K562 (cell line): ENCODE data around the gene ERRFI1. TPM values are rescaled to one million over a fixed set of nuclear protein-coding genes. Genes with fewer than 3 reads are reported as not detected.

Experiments
- ATAC-seq: fragments of 200-7000 bp; cut with Tn5 transposase; 3 replicates; pipeline ENCODE4 v1.9.1; 2020; ENCODE audit warnings: moderate library complexity
- BruUV-seq: library from RNA; stranded (reverse); fragments of 400-500 nt; replicated peaks from 2 replicates; lab custom pipeline; 2021; lab: Mats Ljungman, UMichigan
- CTCF ChIA-PET: fragments of 300-600 bp; formaldehyde crosslinking; extraction: SDS; loops from one replicate; lab custom pipeline; 2021; ENCODE audit warnings: low intra/inter-chr PET ratio; lab: Yijun Ruan, JAX
- POLR2A ChIA-PET: fragments of 300-600, 350-650 bp; sonication (Branson Sonifier 250); formaldehyde crosslinking; extraction: SDS; loops from one replicate; lab custom pipeline; 2021; ENCODE audit warnings: antibody characterized with exemption, inconsistent platforms; lab: Yijun Ruan, JAX
- DNase-seq, 4 experiments: peaks; one replicate each; pipeline versions ENCODE4 v3.0.0 to v3.0.0-alpha.2; 2011 to 2018; ENCODE audit warnings: low spot score in 3 of 4, mixed read lengths in 3 of 4; ENCODE audit errors: extremely low read depth in 1 of 4
- FAIRE-seq: peaks from 2 replicates; lab custom pipeline; 2011; peaks lifted over from hg19 to GRCh38; lab: Jason Lieb, UNC
- H2AFZ ChIP-seq: 2 replicates; pipeline ENCODE4 v1.6.0; 2011; ENCODE audit warnings: low read depth, low read length, control low read depth, inconsistent platforms
- H3K27ac ChIP-seq: fragments of 200-600 bp; 3 replicates; pipeline ENCODE4 v1.8.0; 2011; ENCODE audit warnings: low read depth, mild to moderate bottlenecking, control low read depth, inconsistent platforms, low read length, moderate library complexity, mixed read lengths; ENCODE audit errors: extremely low read depth
- H3K27me3 ChIP-seq, 2 experiments: fragments of 300-600 bp in 1 of 2; 2 replicates in 1 of 2; 3 replicates in 1 of 2; pipeline versions ENCODE4 v1.6.0 to v1.8.0; 2011; ENCODE audit warnings: inconsistent platforms in 2 of 2, low read length in 2 of 2, mild to moderate bottlenecking in 1 of 2, mixed read lengths in 1 of 2, moderate library complexity in 1 of 2; ENCODE audit not compliant: control insufficient read depth in 2 of 2, insufficient read depth in 2 of 2
- H3K36me3 ChIP-seq: fragments of 300-600 bp; 3 replicates; pipeline ENCODE4 v1.8.0; 2011; ENCODE audit warnings: mild to moderate bottlenecking, low read length, inconsistent platforms; ENCODE audit not compliant: control insufficient read depth, insufficient read depth
- H3K4me1 ChIP-seq, 2 experiments: fragments of 200-600 bp in 1 of 2; replicated peaks in 1 of 2; 2 replicates in 1 of 2; 3 replicates in 1 of 2; pipeline versions ENCODE4 v1.5.1 to v1.8.0; 2011; ENCODE audit warnings: inconsistent platforms in 2 of 2, low read length in 2 of 2, mild to moderate bottlenecking in 1 of 2, mixed read lengths in 1 of 2, moderate library complexity in 1 of 2; ENCODE audit not compliant: control insufficient read depth in 2 of 2, insufficient read depth in 2 of 2
- H3K4me2 ChIP-seq: 2 replicates; pipeline ENCODE4 v1.6.1; 2011; ENCODE audit warnings: low read length, control low read depth, inconsistent platforms, mixed read lengths; ENCODE audit not compliant: insufficient read depth
- H3K4me3 ChIP-seq: fragments of 200-600 bp; sonication (generic), shearing (Covaris generic); 2 replicates; pipeline ENCODE4 v1.5.1; 2016; ENCODE audit warnings: control low read depth, inconsistent platforms
- H3K79me2 ChIP-seq: fragments of 200-600 bp; 3 replicates; pipeline ENCODE4 v1.8.0; 2011; ENCODE audit warnings: low read length, inconsistent platforms; ENCODE audit not compliant: control insufficient read depth, insufficient read depth
- H3K9ac ChIP-seq, 2 experiments: 2 replicates each; pipeline versions ENCODE4 v1.6.0 to v1.6.1; 2011; ENCODE audit warnings: low read depth in 2 of 2, low read length in 2 of 2, control low read depth in 1 of 2, inconsistent platforms in 1 of 2, mild to moderate bottlenecking in 1 of 2, mixed read lengths in 1 of 2; ENCODE audit not compliant: insufficient read depth in 1 of 2
- H3K9me1 ChIP-seq: one replicate; pipeline ENCODE4 v1.6.0; 2011; ENCODE audit warnings: inconsistent platforms, mild to moderate bottlenecking, low read length, moderate library complexity; ENCODE audit not compliant: control insufficient read depth, insufficient read depth
- H3K9me3 ChIP-seq: replicated peaks from 2 replicates; pipeline ENCODE4 v1.5.1; 2011; ENCODE audit warnings: low read depth, low read length, inconsistent platforms; ENCODE audit not compliant: control insufficient read depth, insufficient read depth
- H4K20me1 ChIP-seq: replicated peaks from 2 replicates; pipeline ENCODE4 v1.6.1; 2011; ENCODE audit warnings: low read length, inconsistent platforms, mixed read lengths; ENCODE audit not compliant: control insufficient read depth, insufficient read depth
- CEBPG ChIP-seq, 3 experiments: fragments of 200-800 bp in 1 of 3; sonication (Bioruptor generic) in 1 of 3; sonication (generic) in 1 of 3; formaldehyde crosslinking in 1 of 3; IDR thresholded peaks in 2 of 3; conservative IDR thresholded peaks in 1 of 3; 2 replicates each; pipeline versions ENCODE4 v1.6.1 to v1.8.0; 2016 to 2022; ENCODE audit warnings: missing compliant biosample characterization in 2 of 3, missing genetic modification characterization in 2 of 3, mild to moderate bottlenecking in 1 of 3, missing genetic modification reagents in 1 of 3
- MIER1 ChIP-seq: fragments of 450-650 bp; IDR thresholded peaks from 2 replicates; pipeline ENCODE4 v1.6.1; 2016; ENCODE audit warnings: antibody characterized with exemption, mild to moderate bottlenecking, low read depth
- MITF ChIP-seq: IDR thresholded peaks from 2 replicates; pipeline ENCODE4 v1.6.1; 2014; ENCODE audit warnings: antibody characterized with exemption
- WHSC1 ChIP-seq: IDR thresholded peaks from one replicate; pipeline ENCODE4 v1.6.1; 2012; ENCODE audit warnings: low read length, control low read depth, inconsistent platforms
- ZNF197 ChIP-seq: fragments of 200-800 bp; sonication (Bioruptor generic); IDR thresholded peaks from 2 replicates; pipeline ENCODE4 v1.6.1; 2016; ENCODE audit warnings: low read depth, missing genetic modification characterization, missing compliant biosample characterization
- WGBS: fragments of 100-300 bp; shearing (Covaris generic); methylation state at CpG from one replicate; pipeline ENCODE4 v1.1.6; 2016; ENCODE audit warnings: low coverage, mixed read lengths; ENCODE audit not compliant: insufficient coverage; ENCODE audit errors: missing lambda C conversion rate; 5-methylcytosine and 5-hydroxymethylcytosine counted together
- in situ Hi-C: fragments of 300-500 bp; cut with MboI; formaldehyde crosslinking; loops from 4 replicates; pipeline ENCODE4 v1.15.0; 2018; ENCODE audit warnings: inconsistent platforms, mixed read lengths
- intact Hi-C: fragments of 100-400 bp; cut with micrococcal nuclease; formaldehyde crosslinking; loops from 2 replicates; pipeline ENCODE4 v1.14.2; 2022
- polyA plus RNA-seq, 8 experiments: library from polyadenylated mRNA; depleted of rRNA in 4 of 8; stranded (reverse) in 5 of 8; unstranded in 3 of 8; fragments of >200 nt; fragmentation: Nextera tagmentation in 2 of 8; fragmentation: Illumina TruSeq in 1 of 8; extraction: Ambion mirVana in 2 of 8; extraction: Trizol in 1 of 8; gene quantifications; 2 replicates each; pipeline versions ENCODE4 v1.2.1 to v1.2.3, GENCODE V29; 2011 to 2014; ENCODE audit warnings: inconsistent platforms in 1 of 8, missing spikeins in 1 of 8
- total RNA-seq, 7 experiments: library from RNA; depleted of rRNA in 6 of 7; stranded (reverse); fragments of >200 nt in 6 of 7; fragmentation: Illumina TruSeq in 2 of 7; extraction: Trizol in 2 of 7; gene quantifications; 2 replicates each; pipeline versions ENCODE4 v1.2.1 to v1.2.3, GENCODE V29; 2011 to 2021; ENCODE audit warnings: low replicate concordance in 1 of 7

ERRFI1 gene
- total and polyA plus RNA-seq, 9 of the 15 experiments (the other 6 are each of a cell fraction or from before 2014, with no cell fraction given) = 0.67 to 4.4 (median 1.1) TPM

GRCh38 chr1:8075511-8076051 is 49.5 kb upstream of the ERRFI1 start:
- no peak for FAIRE-seq
- in situ Hi-C loops = no loop called here
- no peak overlapping the region for H3K9ac ChIP-seq
- TF ChIP-seq ZNF197 (CRISPR knock-in tag) = no peak
- TF ChIP-seq MITF = no peak
- no peak for TF ChIP-seq CEBPG (CRISPR knock-in tag; IDR thresholded peaks at IDR 0.05)
- TF ChIP-seq CEBPG (tag; conservative IDR thresholded peaks at IDR 0.05 in 1 of 2, IDR thresholded peaks at IDR 0.05 in 1 of 2) = no peak
- no peak for TF ChIP-seq WHSC1
- no peak for TF ChIP-seq MIER1
- TF ChIP-seq, all 486 proteins: peak for 0
- DNase-seq = no peak
- ATAC-seq = no peak
- Histone ChIP-seq H3K27me3 (peaks cover 16 to 26% of the 10 kb centered on the region in 2 experiments), H3K36me3 (no peaks in the 10 kb centered on the region), H3K79me2 (no peaks in the 10 kb centered on the region), H3K4me3 (no peak overlapping the region), H4K20me1 (no peaks in the 10 kb centered on the region), H3K27ac (no peak overlapping the region), H3K4me1 (peaks cover 0 to 9% of the 10 kb centered on the region in 2 experiments; a peak in 3 of 5 replicates), H3K9me1 (no peaks in the 10 kb centered on the region), H2AFZ (no peak overlapping the region), H3K4me2 (no peak overlapping the region), H3K9me3 (no peaks in the 10 kb centered on the region)
- no TSS peak for BruUV-seq
- intact Hi-C loops = no loop called here
- ChIA-PET POLR2A (interaction anchor here (0.6 to 0.9 kb wide), 3 partner anchors 12 to 95 kb away, joined by 3 read pairs; no protein-coding TSS in a partner anchor), CTCF (no interaction called here)
- WGBS = 21% methylated on average over 10 of the region's 10 CpGs
